Astrocyte (in vitro differentiated cells and primary cell): ENCODE measurements around the gene MARCHF9. TPM values are rescaled to one million over a fixed set of nuclear protein-coding genes. Genes with fewer than 3 reads are reported as not detected.

Source experiments
- DNase-seq: peaks from one replicate; pipeline ENCODE4 v3.0.0-alpha.2; 2010; ENCODE audit warnings: low read depth
- FAIRE-seq: peaks from 2 replicates; lab custom pipeline; 2011; peaks lifted over from hg19 to GRCh38; lab: Jason Lieb, UNC
- H2AFZ ChIP-seq: 2 replicates; pipeline ENCODE4 v1.6.0; 2012; ENCODE audit warnings: low read depth, low read length, inconsistent platforms
- H3K27ac ChIP-seq: 2 replicates; pipeline ENCODE4 v1.5.1; 2011; ENCODE audit warnings: low read depth, low read length, inconsistent platforms
- H3K27me3 ChIP-seq: 2 replicates; pipeline ENCODE4 v1.6.0; 2011; ENCODE audit warnings: low read length, inconsistent platforms; ENCODE audit not compliant: insufficient read depth
- H3K36me3 ChIP-seq: 2 replicates; pipeline ENCODE4 v1.5.1; 2011; ENCODE audit warnings: low read length, inconsistent platforms; ENCODE audit not compliant: insufficient read depth
- H3K4me1 ChIP-seq: 2 replicates; pipeline ENCODE4 v1.5.1; 2011; ENCODE audit warnings: low read length, inconsistent platforms; ENCODE audit not compliant: insufficient read depth
- H3K4me2 ChIP-seq: 2 replicates; pipeline ENCODE4 v1.6.0; 2012; ENCODE audit warnings: low read length, inconsistent platforms
- H3K4me3 ChIP-seq: 2 replicates; pipeline ENCODE4 v1.5.1; 2011; ENCODE audit warnings: low read depth, mild to moderate bottlenecking, low read length, inconsistent platforms; ENCODE audit not compliant: insufficient read depth
- H3K79me2 ChIP-seq: 2 replicates; pipeline ENCODE4 v1.6.0; 2012; ENCODE audit warnings: mild to moderate bottlenecking, low read length, inconsistent platforms; ENCODE audit not compliant: insufficient read depth
- H3K9ac ChIP-seq: 2 replicates; pipeline ENCODE4 v1.6.0; 2012; ENCODE audit warnings: mild to moderate bottlenecking, low read length, inconsistent platforms
- H3K9me3 ChIP-seq: 2 replicates; pipeline ENCODE4 v1.5.1; 2012; ENCODE audit warnings: low read depth, mild to moderate bottlenecking, low read length, inconsistent platforms; ENCODE audit not compliant: insufficient read depth
- H4K20me1 ChIP-seq: 2 replicates; pipeline ENCODE4 v1.6.0; 2012; ENCODE audit warnings: low read length, inconsistent platforms; ENCODE audit not compliant: insufficient read depth
- H3K27ac Mint-ChIP-seq: one replicate; pipeline ENCODE4 v1.8.0; 2021; ENCODE audit warnings: mild to moderate bottlenecking, mixed read lengths; ENCODE audit not compliant: unreplicated experiment
- H3K27me3 Mint-ChIP-seq: one replicate; pipeline ENCODE4 v1.8.0; 2021; ENCODE audit warnings: low read depth, mixed read lengths; ENCODE audit not compliant: unreplicated experiment
- H3K36me3 Mint-ChIP-seq: one replicate; pipeline ENCODE4 v1.8.0; 2021; ENCODE audit warnings: low read depth, mixed read lengths; ENCODE audit not compliant: unreplicated experiment
- H3K4me1 Mint-ChIP-seq: one replicate; pipeline ENCODE4 v1.8.0; 2021; ENCODE audit warnings: low read depth, mixed read lengths; ENCODE audit not compliant: unreplicated experiment
- H3K4me3 Mint-ChIP-seq: one replicate; pipeline ENCODE4 v1.8.0; 2021; ENCODE audit warnings: mild to moderate bottlenecking, moderate library complexity, mixed read lengths; ENCODE audit not compliant: unreplicated experiment
- H3K9me3 Mint-ChIP-seq: one replicate; pipeline ENCODE4 v1.8.0; 2021; ENCODE audit warnings: mild to moderate bottlenecking, mixed read lengths; ENCODE audit not compliant: unreplicated experiment
- EZH2 ChIP-seq: IDR thresholded peaks from 2 replicates; pipeline ENCODE4 v1.6.1; 2012; ENCODE audit warnings: mild to moderate bottlenecking, low read length, inconsistent platforms; ENCODE audit not compliant: insufficient read depth
- total RNA-seq: library from RNA; stranded (reverse); gene quantifications from 2 replicates; pipeline ENCODE4 v1.2.1, GENCODE V29; 2021
- TF ChIP-seq, protein P1 (sequence below): IDR thresholded peaks from 2 replicates; pipeline ENCODE4 v1.5.1; 2011; ENCODE audit warnings: low read depth, mild to moderate bottlenecking, inconsistent platforms, low read length, moderate library complexity; ENCODE audit not compliant: insufficient read depth

The MARCHF9 gene
- total RNA-seq, 1 donor from 2014 or later, result 13.0 TPM

DNA sequence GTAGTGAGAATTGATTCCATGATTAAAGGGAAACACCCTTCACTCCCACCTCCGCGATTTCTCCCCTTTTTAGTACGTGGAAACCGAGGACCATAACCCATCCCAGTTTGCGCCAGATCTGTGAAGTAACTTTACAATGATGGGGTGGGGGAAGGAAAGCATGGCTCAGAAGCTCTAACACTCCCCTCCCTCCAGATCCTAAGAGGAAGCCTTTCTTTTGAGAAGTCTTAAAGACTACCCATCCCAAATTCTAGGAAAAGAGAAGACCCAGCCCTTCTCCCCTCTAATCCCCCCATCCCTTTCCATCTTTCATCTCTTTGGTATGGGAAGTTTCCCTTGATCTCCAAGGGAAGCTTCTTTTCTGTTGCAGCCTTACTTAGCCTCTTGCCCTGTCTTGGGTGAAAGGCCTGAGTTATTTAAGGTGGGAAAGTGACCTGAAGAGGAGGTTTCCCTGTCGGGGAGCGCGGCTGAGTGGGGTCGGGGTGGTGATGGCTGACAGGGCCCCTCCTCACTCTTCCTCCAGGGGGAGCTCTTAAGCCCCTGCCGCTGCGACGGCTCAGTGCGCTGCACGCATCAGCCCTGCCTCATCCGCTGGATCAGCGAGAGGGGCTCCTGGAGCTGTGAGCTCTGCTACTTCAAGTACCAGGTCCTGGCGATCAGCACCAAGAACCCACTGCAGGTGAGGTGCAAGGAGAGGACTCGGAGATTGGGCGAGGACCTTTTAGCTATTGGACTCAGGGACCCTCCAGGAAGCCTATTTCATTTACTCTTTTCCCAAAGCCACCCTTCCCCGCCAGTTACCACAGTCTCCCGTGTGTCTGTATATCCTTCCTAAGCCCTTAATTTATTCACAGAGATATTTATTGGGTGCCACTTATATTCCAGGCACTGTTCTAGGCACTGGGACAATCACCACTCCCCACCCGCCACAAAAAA lies 1.8 kb downstream of the MARCHF9 start:
- Histone ChIP-seq H2AFZ (no peak overlapping the region), H3K9me3 (no peaks in the 10 kb centered on the region), H3K9ac (no peak overlapping the region), H3K4me1 (peaks cover 9% of the 10 kb centered on the region), H3K27ac (no peak overlapping the region), H3K36me3 (no peaks in the 10 kb centered on the region), H3K4me3 (no peak overlapping the region), H3K79me2 (peaks cover 5% of the 10 kb centered on the region), H3K4me2 (peak overlapping the region; percentile 82), H4K20me1 (peaks cover 13% of the 10 kb centered on the region), H3K27me3 (peaks cover 11% of the 10 kb centered on the region)
- peaks cover 4% of the 10 kb centered on the region for H3K27me3 Mint-ChIP-seq
- TF ChIP-seq, protein P1, sequence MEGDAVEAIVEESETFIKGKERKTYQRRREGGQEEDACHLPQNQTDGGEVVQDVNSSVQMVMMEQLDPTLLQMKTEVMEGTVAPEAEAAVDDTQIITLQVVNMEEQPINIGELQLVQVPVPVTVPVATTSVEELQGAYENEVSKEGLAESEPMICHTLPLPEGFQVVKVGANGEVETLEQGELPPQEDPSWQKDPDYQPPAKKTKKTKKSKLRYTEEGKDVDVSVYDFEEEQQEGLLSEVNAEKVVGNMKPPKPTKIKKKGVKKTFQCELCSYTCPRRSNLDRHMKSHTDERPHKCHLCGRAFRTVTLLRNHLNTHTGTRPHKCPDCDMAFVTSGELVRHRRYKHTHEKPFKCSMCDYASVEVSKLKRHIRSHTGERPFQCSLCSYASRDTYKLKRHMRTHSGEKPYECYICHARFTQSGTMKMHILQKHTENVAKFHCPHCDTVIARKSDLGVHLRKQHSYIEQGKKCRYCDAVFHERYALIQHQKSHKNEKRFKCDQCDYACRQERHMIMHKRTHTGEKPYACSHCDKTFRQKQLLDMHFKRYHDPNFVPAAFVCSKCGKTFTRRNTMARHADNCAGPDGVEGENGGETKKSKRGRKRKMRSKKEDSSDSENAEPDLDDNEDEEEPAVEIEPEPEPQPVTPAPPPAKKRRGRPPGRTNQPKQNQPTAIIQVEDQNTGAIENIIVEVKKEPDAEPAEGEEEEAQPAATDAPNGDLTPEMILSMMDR, result peak; percentile 39
- TF ChIP-seq EZH2, result no peak
- DNase-seq, result no peak
- no peak for FAIRE-seq
- H3K4me3 Mint-ChIP-seq, result peak overlapping the region; percentile 76
- no peaks in the 10 kb centered on the region for H3K9me3 Mint-ChIP-seq
- peak overlapping the region; percentile 20 for H3K27ac Mint-ChIP-seq
- peaks cover 16% of the 10 kb centered on the region for H3K36me3 Mint-ChIP-seq
- H3K4me1 Mint-ChIP-seq, result peaks cover 19% of the 10 kb centered on the region

DNA sequence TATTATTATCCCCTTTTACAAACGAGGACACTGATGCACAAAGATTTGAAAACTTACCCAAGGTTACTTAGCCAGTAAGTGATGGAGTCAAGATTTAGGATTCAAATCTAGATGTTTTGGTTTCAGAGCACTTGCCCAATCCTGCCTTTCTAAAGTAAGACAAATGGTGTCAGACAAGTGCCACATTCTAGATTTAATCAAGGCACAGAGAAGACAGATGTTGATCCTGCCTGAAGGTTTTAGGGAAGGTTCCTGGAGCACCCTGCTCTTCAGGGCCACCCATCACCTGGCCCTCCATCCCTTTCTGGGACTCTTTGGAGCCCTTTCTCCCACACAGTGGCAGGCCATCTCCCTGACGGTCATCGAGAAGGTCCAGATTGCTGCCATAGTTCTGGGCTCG lies 2.9 kb downstream of the MARCHF9 start:
- H3K27me3 ChIP-seq, result peaks cover 11% of the 10 kb centered on the region
- H3K27me3 Mint-ChIP-seq, result peaks cover 7% of the 10 kb centered on the region

More for the DNA sequence above, 2.9 kb downstream of the MARCHF9 start:
- H3K4me2 ChIP-seq, result no peak overlapping the region
- H3K36me3 ChIP-seq, result no peaks in the 10 kb centered on the region
- peaks cover 13% of the 10 kb centered on the region for H4K20me1 ChIP-seq
- DNase-seq (no peak), FAIRE-seq (no peak)
- H3K9me3 Mint-ChIP-seq, result no peaks in the 10 kb centered on the region
- H3K4me3 ChIP-seq, result no peak overlapping the region
- H3K4me1 ChIP-seq, result peaks cover 6% of the 10 kb centered on the region
- H3K36me3 Mint-ChIP-seq, result peaks cover 16% of the 10 kb centered on the region
- no peak overlapping the region for H3K9ac ChIP-seq
- no peak overlapping the region for H3K27ac ChIP-seq
- peaks cover 17% of the 10 kb centered on the region for H3K4me1 Mint-ChIP-seq
- H3K9me3 ChIP-seq, result no peaks in the 10 kb centered on the region
- no peak overlapping the region for H3K27ac Mint-ChIP-seq
- no peaks in the 10 kb centered on the region for H3K79me2 ChIP-seq
- H2AFZ ChIP-seq, result no peak overlapping the region
- no peak overlapping the region for H3K4me3 Mint-ChIP-seq
- TF ChIP-seq, protein P1, result no peak
- TF ChIP-seq EZH2, result no peak
